A673 (cell line): ENCODE results near the gene PPP1R13B.

Experiments
- CTCF ChIP-seq: fragments of 300-800, 200-600 bp; sonication (generic); conservative IDR thresholded peaks from 2 replicates; pipeline ENCODE4 v1.5.1; 2017; ENCODE audit warnings: low read depth, mild to moderate bottlenecking, antibody characterized with exemption, low read length, moderate library complexity, mixed read lengths
- EZH2 ChIP-seq: fragments of 200-600 bp; sonication (generic); IDR thresholded peaks from 2 replicates; pipeline ENCODE4 v1.6.1; 2017; ENCODE audit warnings: borderline replicate concordance, low read depth, mild to moderate bottlenecking, mixed read lengths, antibody characterized with exemption, low read length; ENCODE audit not compliant: poor library complexity, severe bottlenecking

GRCh38 chr14:103879570-103880347 is 32.4 kb upstream of the PPP1R13B start:
- TF ChIP-seq CTCF = no peak
- TF ChIP-seq EZH2 = no peak
